ENCODE measurements around the gene CAPNS1.

DNA sequence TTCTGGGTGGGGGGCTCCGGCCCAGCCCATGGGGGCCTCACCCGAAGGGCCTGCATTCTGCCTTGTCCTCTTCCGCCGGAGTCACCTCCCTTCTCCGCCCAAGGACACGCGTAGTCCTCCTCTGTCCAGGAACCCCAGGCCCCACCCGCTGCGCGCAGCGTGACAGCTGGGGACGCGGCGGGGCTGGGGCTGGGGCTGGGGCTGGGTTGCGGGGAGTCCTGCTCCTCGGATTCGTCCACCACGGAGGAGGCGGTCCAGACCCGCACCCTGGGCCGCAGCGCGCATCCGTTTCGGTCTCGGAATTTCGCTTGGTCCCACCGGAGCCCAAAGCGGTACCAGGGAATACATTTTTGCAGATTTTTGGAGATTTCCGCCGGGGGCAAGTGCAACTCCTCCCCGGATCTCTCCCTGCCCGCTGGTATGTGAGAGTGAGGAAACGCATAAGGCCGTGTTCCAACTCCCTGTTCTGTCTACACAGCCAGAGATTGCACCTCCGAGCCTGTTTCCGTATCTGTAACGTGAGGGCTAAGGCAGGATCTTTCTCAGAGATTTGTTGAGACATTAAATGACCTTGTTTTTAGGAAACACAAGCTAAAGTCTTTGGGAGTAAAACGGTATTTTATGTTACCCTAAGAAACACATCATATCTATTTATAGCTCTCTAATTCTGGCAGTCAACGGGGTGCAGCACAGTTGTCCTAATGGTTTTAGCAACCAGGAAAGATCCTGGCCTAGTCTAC lies 12.7 kb downstream of the CAPNS1 start, which contains the start of gene COX7A1:
- TF ChIP-seq CTCF (IDR thresholded peaks at IDR 0.05 in 8 of 11, conservative IDR thresholded peaks at IDR 0.05 in 3 of 11): no peak
- TF ChIP-seq POLR2AphosphoS5 (IDR thresholded peaks at IDR 0.05): peak; percentile 79 to 89 (median 87)

All from spleen (tissue), 7 donors.